HG02885 (cell line): ENCODE data around the gene ZNF625.
"Not testable (repeated sequence)": the region's sequence is repeated elsewhere in the genome, so short reads cannot be mapped to it uniquely, and the experiment has no call there.

ENCODE experiments used
- ATAC-seq: cut with Tn5 transposase; IDR thresholded peaks from one replicate; pipeline ENCODE4 v1.9.1; 2021; ENCODE audit warnings: mild to moderate bottlenecking; ENCODE audit not compliant: unreplicated experiment, poor library complexity

The ZNF625 gene

GRCh38 chr19:12139269-12139668 is 17.3 kb downstream of the ZNF625 start:
- no peak for ATAC-seq

DNA sequence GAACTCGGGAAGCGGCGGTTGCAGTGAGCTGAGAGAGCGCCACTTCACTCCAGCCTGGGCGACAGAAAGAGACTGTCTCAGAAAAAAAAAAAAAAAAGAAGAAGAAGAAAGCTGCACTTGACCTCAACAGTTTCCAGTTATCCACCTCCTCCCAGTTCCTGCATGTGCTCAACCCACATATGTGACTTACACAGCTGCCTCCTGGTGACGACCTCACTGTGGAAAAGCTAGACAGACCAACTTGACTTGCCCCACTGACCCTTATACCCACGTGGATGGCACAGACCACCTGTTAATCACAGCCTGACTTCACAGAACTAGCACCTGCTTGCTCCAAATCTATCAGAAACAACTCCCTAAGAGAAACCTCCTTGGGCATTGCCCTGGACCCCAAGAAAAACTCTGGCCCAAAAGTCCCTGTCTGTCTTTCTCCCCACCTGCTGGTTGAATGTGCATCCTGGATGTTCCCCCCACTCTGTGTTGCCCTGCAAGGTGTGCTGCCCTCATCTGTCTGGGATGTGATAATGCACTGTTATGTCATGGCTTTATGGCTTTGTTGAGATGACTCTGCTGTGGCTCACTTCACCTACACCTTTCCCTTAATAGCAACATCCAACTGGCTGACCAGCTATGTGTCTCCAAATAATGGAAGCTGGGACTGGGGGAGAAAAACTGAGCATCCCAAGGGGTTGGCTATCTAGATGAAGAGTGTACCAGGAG is 19.2 kb downstream of the ZNF625 start:
- ATAC-seq = no peak

DNA sequence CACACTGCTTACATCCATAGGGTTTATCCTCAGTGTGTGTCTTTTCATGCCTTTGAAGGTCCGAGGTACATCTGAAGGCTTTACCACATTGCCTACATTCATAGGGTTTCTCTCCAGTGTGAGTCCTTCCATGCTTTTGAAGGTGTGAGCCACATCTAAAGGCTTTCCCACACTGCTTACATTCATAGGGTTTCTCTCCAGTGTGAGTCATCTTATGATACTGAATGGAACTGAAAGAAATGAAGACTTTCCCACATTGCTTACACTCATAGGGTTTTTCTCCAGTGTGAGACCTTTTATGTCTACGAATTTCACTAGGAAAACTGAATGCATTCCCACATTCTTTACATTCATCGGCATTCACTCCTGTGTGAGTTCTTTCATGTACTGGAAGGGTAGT is 23.5 kb downstream of the ZNF625 start:
- ATAC-seq = no peak

DNA sequence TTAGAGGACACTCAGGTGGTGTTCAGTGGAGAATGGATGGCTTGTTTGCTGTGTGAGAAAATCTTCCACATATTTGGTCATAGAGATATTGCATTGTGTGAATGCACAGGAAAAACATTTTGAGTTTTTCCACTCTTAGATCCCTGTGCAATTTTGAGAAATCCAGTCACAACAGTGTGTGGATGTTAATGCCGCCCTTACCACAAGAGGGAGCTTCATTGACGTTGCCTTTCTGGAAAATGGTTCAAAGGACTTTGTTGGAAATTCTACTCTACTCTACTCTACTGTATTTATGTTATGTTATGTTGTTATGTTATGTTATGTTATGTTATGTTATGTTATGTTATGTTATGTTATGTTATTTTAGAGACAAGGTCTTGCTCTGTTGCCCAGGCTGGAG is 29.8 kb downstream of the ZNF625 start:
- ATAC-seq = no peak

DNA sequence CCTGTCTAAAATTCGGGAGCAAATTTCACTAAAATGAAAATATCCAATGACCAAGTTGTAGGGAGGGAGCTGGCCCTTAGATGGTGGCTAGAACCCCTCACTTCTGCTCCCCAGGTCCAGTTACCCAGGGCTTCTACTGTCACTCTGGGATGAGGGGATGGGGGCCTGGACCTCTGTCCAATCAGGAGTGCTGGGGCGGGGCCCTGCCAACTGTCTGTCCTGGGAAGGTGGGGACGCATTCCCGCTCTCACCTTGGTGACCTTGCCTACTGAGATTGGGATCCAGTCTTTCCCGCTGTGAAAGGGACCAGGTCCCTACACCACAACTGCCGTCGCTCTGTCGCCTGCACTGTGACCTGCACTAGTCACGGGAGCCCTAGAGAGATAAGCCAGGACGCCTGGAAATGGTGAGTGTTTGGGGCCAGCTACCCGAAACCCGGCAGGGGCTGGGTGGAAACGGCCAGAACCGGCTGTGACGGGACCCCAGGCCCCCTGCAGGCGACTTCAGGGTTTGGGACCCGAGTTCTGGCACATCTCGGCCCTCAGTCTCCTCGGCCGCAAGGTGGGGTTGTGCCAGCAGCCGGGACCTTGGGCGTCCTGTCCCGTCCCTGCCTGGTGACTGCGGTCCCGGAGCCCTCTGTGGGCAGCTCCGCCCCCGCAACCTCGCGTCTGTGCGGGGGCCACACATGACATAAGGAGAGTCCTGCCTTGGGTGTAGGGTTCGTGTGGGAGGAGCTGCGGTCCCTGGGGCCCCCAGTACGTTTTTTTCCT is 39.1 kb downstream of the ZNF625 start:
- no peak for ATAC-seq

DNA sequence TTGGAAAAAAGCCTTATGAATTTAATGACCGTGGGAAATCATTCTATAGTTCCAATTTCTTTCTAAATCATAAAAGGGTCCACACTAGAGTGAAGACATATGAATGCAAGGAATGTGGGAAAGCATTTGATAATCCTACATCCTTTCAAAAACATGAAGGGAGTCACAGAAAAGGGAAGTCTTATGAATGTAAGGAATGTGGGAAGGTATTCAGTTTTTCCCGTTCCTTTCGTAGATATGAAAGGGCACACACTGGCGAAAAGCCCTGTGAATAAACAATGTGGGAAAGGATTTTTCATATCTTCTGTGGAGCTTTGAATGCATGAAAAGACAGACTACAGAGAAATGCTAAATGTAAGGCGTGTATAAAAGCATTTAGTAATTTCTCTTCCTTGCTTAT is 43.4 kb downstream of the ZNF625 start:
- no peak for ATAC-seq

- no peak for ATAC-seq
Observed at GRCh38 chr19:12112701-12113100, 43.8 kb downstream of the ZNF625 start.

GRCh38 chr19:12111943-12112637 is 44.4 kb downstream of the ZNF625 start:
- no peak for ATAC-seq

GRCh38 chr19:12111176-12111575 is 45.4 kb downstream of the ZNF625 start:
- no peak for ATAC-seq

- not testable (repeated sequence) for ATAC-seq
Observed at GRCh38 chr19:12103909-12104308, 52.6 kb downstream of the ZNF625 start.

- ATAC-seq = no peak
Observed at GRCh38 chr19:12098040-12098439, 58.5 kb downstream of the ZNF625 start.

- no peak for ATAC-seq
Observed at GRCh38 chr19:12095111-12095790, 61.3 kb downstream of the ZNF625 start.
